AG09319 (cell line): Measurements from ENCODE around the gene CCDC14.

Experiments used
- DNase-seq: peaks from one replicate; pipeline ENCODE4 v3.0.0-alpha.2; 2010; ENCODE audit warnings: low read depth; ENCODE audit errors: extremely low read depth
- CTCF ChIP-seq: IDR thresholded peaks from 2 replicates; pipeline ENCODE4 v1.5.1; 2011; ENCODE audit warnings: low read depth, mild to moderate bottlenecking, inconsistent platforms, low read length, moderate library complexity

The CCDC14 gene

GRCh38 chr3:123876858-123877257, 84.2 kb downstream of the CCDC14 start:
- DNase-seq = no peak
- peak; percentile 7 for TF ChIP-seq CTCF

GRCh38 chr3:123872621-123873020, 88.4 kb downstream of the CCDC14 start:
- no peak for DNase-seq
- no peak for TF ChIP-seq CTCF

- TF ChIP-seq CTCF = no peak
- DNase-seq = no peak
These were observed 89.1 kb downstream of the CCDC14 start for GRCh38 chr3:123871946-123872345.

- DNase-seq = no peak
These were observed 91.0 kb downstream of the CCDC14 start for GRCh38 chr3:123870033-123870432.

GRCh38 chr3:123869165-123869564, 91.9 kb downstream of the CCDC14 start:
- TF ChIP-seq CTCF = no peak
- no peak for DNase-seq

More at GRCh38 chr3:123870033-123870432, 91.0 kb downstream of the CCDC14 start:
- no peak for TF ChIP-seq CTCF

GRCh38 chr3:123864706-123865105, 96.3 kb downstream of the CCDC14 start:
- no peak for TF ChIP-seq CTCF

More at GRCh38 chr3:123864706-123865105, 96.3 kb downstream of the CCDC14 start:
- DNase-seq = no peak
